Stimulated activated CD4-positive, alpha-beta T cell treated with anti-CD3 and anti-CD28 coated beads, Interleukin-12 subunit alpha, Interleukin-12 subunit beta, amount 100 ng/mL, for 4 hours (primary cell): ENCODE results near the gene USP9X.
"Not testable (repeated sequence)": the region's sequence is repeated elsewhere in the genome, so short reads cannot be mapped to it uniquely, and the experiment has no call there.

ENCODE experiments used
- DNase-seq: peaks from one replicate; pipeline ENCODE4 v3.0.0-alpha.2; 2020

USP9X gene, protein sequence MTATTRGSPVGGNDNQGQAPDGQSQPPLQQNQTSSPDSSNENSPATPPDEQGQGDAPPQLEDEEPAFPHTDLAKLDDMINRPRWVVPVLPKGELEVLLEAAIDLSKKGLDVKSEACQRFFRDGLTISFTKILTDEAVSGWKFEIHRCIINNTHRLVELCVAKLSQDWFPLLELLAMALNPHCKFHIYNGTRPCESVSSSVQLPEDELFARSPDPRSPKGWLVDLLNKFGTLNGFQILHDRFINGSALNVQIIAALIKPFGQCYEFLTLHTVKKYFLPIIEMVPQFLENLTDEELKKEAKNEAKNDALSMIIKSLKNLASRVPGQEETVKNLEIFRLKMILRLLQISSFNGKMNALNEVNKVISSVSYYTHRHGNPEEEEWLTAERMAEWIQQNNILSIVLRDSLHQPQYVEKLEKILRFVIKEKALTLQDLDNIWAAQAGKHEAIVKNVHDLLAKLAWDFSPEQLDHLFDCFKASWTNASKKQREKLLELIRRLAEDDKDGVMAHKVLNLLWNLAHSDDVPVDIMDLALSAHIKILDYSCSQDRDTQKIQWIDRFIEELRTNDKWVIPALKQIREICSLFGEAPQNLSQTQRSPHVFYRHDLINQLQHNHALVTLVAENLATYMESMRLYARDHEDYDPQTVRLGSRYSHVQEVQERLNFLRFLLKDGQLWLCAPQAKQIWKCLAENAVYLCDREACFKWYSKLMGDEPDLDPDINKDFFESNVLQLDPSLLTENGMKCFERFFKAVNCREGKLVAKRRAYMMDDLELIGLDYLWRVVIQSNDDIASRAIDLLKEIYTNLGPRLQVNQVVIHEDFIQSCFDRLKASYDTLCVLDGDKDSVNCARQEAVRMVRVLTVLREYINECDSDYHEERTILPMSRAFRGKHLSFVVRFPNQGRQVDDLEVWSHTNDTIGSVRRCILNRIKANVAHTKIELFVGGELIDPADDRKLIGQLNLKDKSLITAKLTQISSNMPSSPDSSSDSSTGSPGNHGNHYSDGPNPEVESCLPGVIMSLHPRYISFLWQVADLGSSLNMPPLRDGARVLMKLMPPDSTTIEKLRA (N-terminal part only)

DNA sequence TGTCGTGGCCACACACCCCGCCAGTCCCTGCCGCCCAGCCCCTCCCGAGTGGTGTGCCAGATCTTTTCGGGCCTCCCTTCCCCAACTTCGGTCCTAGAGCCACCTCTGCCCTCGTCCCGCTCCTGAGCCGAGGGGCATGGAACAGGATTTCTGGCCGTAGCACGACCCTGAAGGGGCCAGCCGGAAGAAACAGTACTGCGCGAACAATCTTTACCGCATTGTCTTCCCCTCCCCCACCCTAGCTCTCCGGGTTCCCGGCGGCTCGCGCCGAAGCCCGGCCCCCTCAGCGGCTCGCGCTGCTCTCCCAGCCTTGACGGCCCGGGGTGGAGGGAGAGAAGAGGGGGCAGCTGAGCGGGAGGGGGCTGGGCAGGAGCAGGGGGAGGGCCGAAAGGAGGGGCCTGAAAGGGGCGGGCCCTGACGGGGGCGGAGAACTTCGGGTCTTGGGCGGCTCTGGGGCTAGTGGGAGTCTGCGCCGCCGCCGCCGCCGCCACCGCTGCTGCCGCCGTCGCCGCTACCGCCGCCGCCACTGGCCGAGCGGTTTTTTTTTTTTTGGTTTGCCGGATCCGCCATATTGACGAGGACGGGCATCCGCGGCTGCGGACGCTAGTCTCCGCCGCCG lies at the start of gene USP9X:
Gene USP9X, plus strand, starts transcription at position 553 of the 619 bp plus-strand sequence. CDS start 38,184 bp downstream, outside the sequence.
- peak; percentile 79 for DNase-seq

DNA sequence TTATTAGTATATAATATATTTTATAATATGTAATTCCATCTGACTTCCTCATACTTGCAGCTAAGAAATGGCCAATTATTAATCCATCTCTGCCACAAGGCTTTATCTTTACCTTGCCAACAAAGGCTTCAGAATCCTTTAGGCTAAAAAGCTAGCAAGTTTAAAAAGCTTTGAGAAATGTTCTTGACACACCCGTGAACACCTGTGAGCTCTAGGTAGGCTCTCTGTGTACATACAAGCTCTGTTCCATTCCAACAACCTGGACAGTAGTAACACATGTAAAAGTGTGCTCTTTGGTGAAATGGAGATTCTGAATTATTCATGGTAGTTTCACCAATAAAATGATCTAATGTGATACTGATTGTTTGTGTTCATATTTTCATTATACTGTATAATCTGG lies 49.7 kb upstream of the USP9X start:
- no peak for DNase-seq

DNA sequence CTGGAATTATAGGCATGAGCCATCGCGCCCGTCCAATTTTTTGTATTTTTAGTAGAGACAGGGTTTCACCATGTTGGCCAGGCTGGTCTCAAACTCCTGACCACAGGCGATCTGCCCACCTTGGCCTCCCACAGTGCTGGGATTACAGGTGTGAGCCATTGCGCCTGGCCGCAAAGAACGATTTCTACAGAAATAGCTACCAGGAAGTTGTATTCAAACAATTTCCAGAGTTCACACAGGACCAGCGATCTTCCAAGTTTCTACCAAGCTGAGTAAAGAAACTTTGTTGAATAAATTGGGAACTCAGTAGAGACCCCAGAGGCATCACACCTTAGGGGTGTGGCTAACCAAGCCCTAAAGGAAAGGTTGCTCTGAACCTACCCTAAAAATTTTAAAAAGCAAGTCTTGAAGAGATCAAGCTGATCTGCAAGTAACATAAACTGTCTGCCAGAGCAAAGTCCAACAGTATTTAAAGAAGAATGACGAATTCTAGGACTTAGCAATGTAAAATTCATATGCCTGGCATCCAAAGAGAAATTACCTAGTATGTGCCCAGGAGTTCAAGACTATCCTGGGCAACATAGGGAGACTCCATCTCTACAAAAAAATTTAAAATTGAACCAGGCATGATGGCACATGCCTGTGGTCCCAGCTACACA lies 48.4 kb upstream of the USP9X start:
- DNase-seq: no peak

DNA sequence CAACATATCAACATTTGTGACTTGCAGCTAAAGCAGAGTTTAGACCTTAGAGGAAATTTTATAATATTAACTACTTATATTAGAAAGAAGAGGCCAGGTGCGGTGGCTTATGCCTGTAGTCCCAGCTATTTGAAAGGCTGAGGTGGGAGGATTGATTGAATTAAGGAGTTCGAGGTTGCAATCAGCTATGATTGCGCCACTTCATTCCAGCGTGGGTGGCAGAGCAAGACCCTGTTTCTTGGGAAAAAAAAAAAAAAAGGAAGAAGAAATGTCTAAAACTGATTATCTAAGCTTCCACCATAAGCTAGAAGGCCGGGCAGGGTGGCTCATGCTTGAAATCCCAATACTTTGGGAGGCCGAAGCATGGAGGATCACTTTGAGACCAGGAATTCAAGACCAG lies 42.0 kb upstream of the USP9X start:
- DNase-seq: no peak

DNA sequence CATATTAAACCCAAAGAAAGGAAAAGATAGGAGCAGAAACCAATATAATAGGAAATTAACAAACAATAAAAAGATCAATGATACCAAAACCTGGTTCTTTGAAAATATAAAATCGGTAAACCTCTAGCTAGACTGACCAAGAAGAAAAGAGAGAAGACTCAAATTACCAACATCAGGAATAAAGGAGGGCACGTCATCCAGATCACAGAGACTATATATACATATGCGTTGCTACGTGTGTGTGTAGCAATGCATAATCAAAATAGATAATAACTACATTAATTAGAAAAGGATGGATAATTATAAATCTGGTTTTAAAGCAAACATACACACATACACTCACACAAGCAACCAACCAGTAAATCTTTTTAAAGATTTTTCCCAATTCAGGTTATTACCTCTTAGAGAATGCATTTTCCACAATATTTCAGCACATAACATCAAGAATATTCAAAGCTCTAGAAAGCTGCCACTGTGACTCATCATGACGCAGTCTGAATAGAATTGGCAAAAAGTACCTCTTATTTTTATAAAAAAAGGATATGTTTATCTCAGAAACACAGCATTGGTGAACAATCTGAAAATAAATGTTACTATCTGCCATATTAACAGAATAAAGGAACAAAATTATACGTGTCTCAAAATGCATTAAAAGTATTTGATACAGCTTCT lies 41.4 kb upstream of the USP9X start:
- no peak for DNase-seq

DNA sequence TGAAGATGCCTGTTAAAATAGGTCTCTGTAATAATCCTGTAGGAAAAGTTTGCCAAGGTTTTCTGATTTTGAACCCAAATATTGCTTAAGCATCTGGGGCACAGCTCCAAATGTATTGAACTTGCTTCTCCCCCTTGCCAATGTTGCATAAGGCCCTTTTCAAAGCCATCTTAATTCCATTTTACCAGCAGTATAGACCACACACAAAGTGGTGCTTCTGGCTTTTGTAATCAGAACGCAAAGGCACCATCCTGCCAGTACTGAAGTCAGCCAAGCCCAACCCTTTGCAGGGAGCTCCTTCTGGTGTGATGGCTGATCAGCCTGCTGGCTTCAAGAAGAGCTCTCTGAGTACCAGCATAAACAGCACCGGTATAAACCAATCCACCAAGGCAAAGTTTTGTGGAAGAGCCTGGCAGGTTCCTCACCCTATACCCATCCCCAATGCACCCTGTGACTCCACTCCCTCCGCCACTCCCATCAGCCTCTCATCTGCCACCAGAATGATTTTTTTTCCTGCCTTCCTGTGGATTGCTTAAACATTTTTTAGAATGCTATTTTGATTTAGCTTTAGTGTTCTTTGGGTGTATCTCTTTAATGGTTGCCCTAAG lies 39.2 kb upstream of the USP9X start:
- no peak for DNase-seq

- no peak for DNase-seq
Measured at GRCh38 chrX:41047878-41048534, 37.2 kb upstream of the USP9X start.

DNA sequence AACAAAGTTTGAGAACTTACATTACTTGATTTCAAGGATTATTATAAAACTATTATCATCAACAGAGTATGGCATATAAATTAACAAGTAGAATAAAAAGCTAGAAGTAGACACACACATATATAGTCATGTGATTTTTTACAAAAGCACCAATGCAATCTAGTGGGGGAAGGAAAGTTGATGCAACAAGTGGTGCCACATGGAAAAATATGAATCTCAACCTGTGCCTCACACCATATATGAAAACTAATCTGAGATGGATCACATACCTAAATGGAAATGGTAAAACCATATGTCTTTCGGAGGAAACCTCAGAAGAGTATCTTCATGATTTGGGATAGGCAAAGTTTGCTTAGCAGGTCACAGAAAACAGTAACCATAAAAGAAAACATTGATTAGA lies 34.9 kb upstream of the USP9X start:
- DNase-seq: no peak

GRCh38 chrX:41051288-41051687 lies 34.0 kb upstream of the USP9X start:
- DNase-seq: no peak

DNA sequence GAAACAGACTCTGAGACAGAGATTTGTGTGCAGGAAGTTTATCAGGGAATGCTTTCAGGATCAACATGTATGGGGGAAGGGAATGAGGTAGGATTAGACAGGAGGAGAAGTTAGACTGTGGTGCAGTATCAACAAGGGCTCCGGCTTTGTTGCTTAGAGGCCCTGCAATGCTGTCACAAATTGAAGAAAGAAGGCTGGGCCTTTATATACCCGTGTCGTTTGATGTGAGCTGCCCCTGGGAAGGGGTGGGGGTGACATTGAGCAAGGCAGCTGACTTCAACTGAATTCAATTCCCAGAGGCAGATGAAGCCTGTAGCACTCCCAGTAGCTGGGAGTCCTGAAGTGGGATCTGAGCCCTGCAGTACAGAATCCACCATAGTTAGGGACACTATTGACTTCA lies 29.5 kb upstream of the USP9X start:
- no peak for DNase-seq

- not testable (repeated sequence) for DNase-seq
Measured at GRCh38 chrX:41063276-41063675, 22.0 kb upstream of the USP9X start.

DNA sequence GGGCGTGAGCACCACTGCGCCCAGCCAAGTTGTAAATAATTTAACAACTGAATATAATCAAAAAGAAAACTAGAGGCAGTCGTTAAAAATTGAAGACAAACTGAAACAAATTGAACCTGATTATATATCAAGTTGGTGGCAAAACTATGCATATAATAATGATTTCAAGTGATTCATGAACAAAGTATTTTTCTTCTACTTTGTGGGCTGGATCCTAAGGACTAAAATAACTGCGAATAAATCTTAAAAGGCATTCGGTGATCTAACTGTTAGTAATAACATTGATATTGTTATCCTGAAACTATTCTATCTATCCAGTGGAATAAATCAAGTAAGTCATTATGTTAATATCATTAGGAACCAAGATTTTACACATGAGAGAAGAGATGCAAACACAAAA lies 21.2 kb upstream of the USP9X start:
- no peak for DNase-seq

GRCh38 chrX:41066391-41066790 lies 18.9 kb upstream of the USP9X start:
- DNase-seq: no peak

- no peak for DNase-seq
Measured at GRCh38 chrX:41066969-41067368, 18.3 kb upstream of the USP9X start.

DNA sequence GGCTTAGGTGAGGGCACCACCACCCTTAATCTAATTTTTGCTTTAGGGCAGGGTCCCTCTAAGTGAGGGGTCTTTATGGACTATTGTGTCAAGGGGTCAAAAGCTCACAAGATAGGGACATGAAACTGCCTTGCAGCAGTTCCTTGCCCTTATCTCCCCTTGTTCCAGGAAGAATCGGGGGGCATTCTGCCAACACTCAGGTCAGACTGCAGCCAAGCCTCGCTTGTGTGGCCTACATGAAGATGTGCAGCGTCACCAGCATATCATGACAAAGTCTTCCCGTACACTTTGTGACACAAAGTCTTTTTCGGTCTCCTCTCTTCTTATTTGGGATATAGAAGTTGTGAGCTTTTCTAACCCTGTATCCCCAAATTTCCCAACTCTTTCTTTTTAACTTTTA lies 17.5 kb upstream of the USP9X start:
- DNase-seq: no peak

- no peak for DNase-seq
Measured at GRCh38 chrX:41076742-41077141, 8.5 kb upstream of the USP9X start.

DNA sequence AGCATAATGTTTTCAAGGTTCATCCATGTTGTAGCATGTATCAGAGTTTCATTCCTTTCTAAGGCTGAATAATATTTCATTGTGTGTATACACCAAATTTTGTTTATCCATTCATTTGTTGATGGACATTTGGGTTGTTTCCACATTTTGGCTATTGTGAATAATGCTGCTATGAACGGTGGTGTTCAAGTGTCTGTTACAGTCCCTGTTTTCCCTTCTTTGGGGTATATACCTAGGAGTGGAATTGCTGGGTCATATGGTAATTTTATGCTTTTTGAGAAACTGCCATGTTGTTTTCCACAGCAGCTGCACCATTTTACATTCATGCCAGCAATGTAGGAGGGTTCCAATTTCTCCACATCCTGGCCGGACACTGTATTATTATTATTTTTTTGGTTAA lies 3.4 kb upstream of the USP9X start:
- DNase-seq: no peak

- DNase-seq: no peak
Measured at GRCh38 chrX:41082783-41083182, 2.5 kb upstream of the USP9X start.

DNA sequence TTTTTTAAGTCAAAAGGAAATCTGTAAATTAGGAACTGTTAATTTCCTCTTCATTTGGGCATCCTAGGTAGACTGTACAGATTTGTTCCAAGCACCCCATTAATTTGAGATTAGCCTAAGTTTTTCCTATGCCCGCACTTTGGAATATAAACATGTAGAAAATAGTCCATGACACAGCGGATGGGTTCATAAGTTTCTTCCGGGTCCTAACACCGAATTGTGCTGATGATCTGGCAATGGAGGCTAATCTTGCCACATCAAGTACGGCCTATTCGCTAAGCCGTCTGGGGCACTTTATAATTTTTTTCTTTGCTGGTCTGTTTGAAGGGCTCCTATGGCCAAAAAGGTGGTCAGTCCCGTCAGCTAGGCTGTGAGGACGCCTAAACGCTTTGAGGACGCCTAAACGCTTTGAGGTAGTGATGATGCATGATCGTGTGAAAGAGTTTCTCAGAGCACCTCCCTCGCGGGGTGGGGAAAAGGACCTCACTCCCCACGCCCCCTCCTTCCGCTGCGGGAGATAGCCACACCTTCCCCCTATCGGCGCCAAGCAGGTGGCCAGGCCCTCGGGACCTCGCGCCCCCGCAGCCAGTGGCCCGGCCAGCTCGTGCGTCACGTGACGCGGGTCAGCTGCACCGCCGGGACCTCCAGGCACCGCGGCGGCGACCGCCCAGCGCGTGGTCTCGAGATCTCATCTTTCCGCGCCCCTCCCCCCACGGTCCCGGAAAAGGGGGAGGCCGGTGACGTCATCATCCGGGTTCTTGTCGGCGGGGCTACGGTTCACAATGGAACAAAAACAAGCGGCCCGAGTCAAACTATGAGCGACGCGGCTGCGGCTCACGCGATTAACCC lies 977 bp upstream of the USP9X start:
- DNase-seq: peak; percentile 92

GRCh38 chrX:41085512-41085877 lies 250 bp downstream of the USP9X start:
- peak; percentile 41 for DNase-seq
